ENCODE results near the gene RHBDL3.

- TF ChIP-seq CHD7 (IDR thresholded peaks at IDR 0.05; ENCODE audit: insufficient replicate concordance, low read length) (no peak), POLR2A (IDR thresholded peaks at IDR 0.05; ENCODE audit: control extremely low read depth in 1 of 2, low read depth in 2 of 2, low read length in 2 of 2) (no peak)
These were observed 3.2 kb downstream of the RHBDL3 start for GRCh38 chr17:32268734-32269288.
